Smooth muscle cell of the pulmonary artery (primary cell): ENCODE results near the gene POTEB. TPM values are rescaled to one million over a fixed set of nuclear protein-coding genes. Genes with fewer than 3 reads are reported as not detected.

Experiments
- total RNA-seq: library from RNA; depleted of rRNA; stranded (reverse); fragments of >200 nt; gene quantifications from 2 replicates; pipeline ENCODE4 v1.2.3, GENCODE V29; 2014

POTEB gene
- not detected in 2 replicates for total RNA-seq

GRCh38 chr15:21877635-21878034 is at the start of gene POTEB:
Gene POTEB, minus strand, starts transcription at chr15:21877735. Its CDS starts 489 bp downstream, at chr15:21877246.

Other genes with a start within 250 kb of the POTEB start
- not detected in 2 replicates for gene OR4M2, start 202.8 kb upstream of the POTEB start, total RNA-seq